ENCODE results near the gene PIP5KL1.
A peak's percentile ranks its signal among the peaks of the same experiment; 100 is the strongest.

PIP5KL1 gene

DNA sequence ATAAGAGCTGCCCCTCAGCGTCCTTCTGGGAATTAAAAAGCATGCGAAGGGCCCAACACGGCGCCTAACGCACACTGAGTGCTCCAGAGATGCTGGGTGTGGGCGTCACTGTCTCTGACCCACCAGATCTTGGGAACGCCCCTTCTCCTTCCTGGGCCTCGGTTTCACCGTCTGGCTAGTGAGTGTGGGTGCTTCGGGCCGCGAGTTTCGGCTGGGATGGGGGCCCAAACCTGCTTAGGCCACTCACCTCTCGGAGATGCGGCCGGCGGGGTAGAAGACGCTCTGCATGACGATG, 3.7 kb downstream of the PIP5KL1 start:
- Histone ChIP-seq H3K4me1 (ENCODE audit: control insufficient read depth, low read length) (peaks cover 39% of the 10 kb centered on the region), H4K20me1 (ENCODE audit: control insufficient read depth, insufficient read depth, low read depth, low read length) (no peaks in the 10 kb centered on the region; the same call in 1 of the 2 replicates), H3K79me2 (ENCODE audit: control insufficient read depth, low read length) (no peaks in the 10 kb centered on the region), H3K9me2 (replicated peaks; ENCODE audit: control insufficient read depth, low read length) (no peaks in the 10 kb centered on the region), H3K27ac (ENCODE audit: low read depth, low read length) (no peak overlapping the region), H3F3A (ENCODE audit: control insufficient read depth, insufficient read depth) (peaks cover 11% of the 10 kb centered on the region), H3K9me3 (ENCODE audit: control insufficient read depth, insufficient read depth, low read length) (no peaks in the 10 kb centered on the region), H3K4me2 (ENCODE audit: low read length) (peak overlapping the region; percentile 54), H3K36me3 (ENCODE audit: control insufficient read depth, low read length) (no peaks in the 10 kb centered on the region), H3K27me3 (ENCODE audit: control insufficient read depth, low read length) (peaks cover 65% of the 10 kb centered on the region), H3K4me3 (ENCODE audit: low read length) (peak overlapping the region; percentile 58)
- no peak for TF ChIP-seq EZH2phosphoT487 (IDR thresholded peaks at IDR 0.05; ENCODE audit: borderline replicate concordance, low read length)
- TF ChIP-seq, protein P1, sequence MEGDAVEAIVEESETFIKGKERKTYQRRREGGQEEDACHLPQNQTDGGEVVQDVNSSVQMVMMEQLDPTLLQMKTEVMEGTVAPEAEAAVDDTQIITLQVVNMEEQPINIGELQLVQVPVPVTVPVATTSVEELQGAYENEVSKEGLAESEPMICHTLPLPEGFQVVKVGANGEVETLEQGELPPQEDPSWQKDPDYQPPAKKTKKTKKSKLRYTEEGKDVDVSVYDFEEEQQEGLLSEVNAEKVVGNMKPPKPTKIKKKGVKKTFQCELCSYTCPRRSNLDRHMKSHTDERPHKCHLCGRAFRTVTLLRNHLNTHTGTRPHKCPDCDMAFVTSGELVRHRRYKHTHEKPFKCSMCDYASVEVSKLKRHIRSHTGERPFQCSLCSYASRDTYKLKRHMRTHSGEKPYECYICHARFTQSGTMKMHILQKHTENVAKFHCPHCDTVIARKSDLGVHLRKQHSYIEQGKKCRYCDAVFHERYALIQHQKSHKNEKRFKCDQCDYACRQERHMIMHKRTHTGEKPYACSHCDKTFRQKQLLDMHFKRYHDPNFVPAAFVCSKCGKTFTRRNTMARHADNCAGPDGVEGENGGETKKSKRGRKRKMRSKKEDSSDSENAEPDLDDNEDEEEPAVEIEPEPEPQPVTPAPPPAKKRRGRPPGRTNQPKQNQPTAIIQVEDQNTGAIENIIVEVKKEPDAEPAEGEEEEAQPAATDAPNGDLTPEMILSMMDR (IDR thresholded peaks at IDR 0.05; ENCODE audit: low read depth, low read length, poor library complexity, severe bottlenecking): no peak

DNA sequence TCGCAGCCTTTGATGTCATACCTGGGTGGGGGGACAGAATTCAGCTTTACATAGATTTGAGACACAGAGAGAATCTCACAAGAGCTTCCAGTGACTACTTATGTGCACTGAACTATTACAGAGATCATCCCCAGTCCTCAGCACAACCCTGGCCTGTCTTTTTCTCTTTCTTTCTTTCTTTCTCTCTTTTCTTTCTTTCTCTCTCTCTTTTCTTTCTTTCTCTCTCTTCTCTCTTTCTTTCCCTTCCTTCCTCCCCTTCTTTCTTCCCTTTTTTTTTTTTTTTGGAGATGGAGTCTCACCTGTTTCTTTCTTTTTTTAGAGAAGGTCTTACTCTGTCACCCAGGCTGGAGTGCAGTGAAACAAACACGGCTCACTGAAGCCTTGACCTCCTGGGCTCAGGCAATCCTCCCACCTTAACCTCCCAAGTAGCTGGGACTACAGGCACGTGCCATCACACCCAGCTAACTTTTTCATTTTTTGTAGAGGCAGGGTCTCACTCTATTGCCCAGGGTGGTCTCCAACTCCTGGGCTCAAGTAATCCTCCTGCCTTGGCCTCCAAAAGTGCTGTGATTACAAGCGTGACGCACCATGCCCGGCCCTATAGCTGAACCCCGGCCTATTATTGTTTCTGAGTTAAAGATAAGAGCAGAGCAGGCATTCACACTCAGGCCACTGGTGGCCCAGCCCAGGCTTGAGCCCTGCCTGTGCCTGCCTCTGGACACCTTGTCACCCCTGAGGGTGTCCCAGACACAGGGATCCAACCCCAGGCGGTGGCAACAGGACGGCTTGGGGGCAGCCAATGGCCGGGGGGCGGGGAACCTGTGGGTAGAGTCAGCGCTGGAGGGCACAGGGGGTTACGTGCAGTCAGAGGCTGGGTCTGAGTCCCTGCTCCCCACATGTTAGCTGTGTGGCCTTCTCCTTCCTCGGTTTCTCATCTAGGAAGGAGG, 4.3 kb downstream of the PIP5KL1 start:
- H3K36me3 ChIP-seq (ENCODE audit: control insufficient read depth, low read length): no peaks in the 10 kb centered on the region
- no peaks in the 10 kb centered on the region for H3K79me2 ChIP-seq (ENCODE audit: control insufficient read depth, low read length)
- H3K4me1 ChIP-seq (ENCODE audit: control insufficient read depth, low read length): peaks cover 41% of the 10 kb centered on the region
- H3K4me2 ChIP-seq (ENCODE audit: low read length): peak overlapping the region; percentile 54
- H3K4me3 ChIP-seq (ENCODE audit: low read length): peak overlapping the region; percentile 58
- TF ChIP-seq EZH2phosphoT487 (IDR thresholded peaks at IDR 0.05; ENCODE audit: borderline replicate concordance, low read length): no peak
- TF ChIP-seq, protein P1 (IDR thresholded peaks at IDR 0.05; ENCODE audit: low read depth, low read length, poor library complexity, severe bottlenecking): no peak
- H3K9me2 ChIP-seq (replicated peaks; ENCODE audit: control insufficient read depth, low read length): no peaks in the 10 kb centered on the region
- H3K9me3 ChIP-seq (ENCODE audit: control insufficient read depth, insufficient read depth, low read length): no peaks in the 10 kb centered on the region
- peaks cover 11% of the 10 kb centered on the region for H3F3A ChIP-seq (ENCODE audit: control insufficient read depth, insufficient read depth)
- H4K20me1 ChIP-seq (ENCODE audit: control insufficient read depth, insufficient read depth, low read depth, low read length): no peaks in the 10 kb centered on the region; the same call in 1 of the 2 replicates
- peaks cover 67% of the 10 kb centered on the region for H3K27me3 ChIP-seq (ENCODE audit: control insufficient read depth, low read length)
- no peak overlapping the region for H3K27ac ChIP-seq (ENCODE audit: low read depth, low read length)

DNA sequence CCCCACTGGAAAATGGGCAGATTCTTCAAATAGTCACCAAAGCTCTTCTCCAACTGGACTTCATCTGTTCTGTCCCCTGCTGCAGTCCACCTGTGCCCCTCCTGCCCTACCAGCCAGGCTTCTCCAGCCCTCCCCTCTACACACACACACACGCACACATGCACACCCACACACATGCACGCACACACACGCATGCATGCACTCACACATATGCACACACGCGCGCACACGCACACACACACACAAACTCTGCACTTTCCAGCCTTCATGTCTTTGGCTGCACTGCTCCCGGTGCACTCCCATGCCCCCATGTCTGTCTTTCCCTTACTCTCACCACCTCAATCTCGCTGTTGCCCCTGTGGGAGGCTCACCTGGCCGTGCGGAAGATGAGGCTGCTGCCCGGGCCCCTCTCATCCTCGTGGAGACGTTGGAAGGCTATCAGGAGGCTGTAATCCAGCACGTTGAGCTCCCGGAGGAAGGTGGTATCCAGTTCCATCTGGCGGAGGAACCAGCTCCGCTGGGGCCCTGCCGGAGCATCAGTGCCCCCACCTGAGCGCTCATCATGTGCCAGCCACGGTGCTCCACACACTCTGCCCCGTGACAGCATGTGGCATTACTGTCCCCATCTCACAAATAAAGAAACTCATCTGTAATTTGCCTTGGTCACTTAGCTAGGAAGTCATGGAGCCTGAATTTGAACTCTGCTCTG, 5.7 kb downstream of the PIP5KL1 start:
- no peak overlapping the region for H3K27ac ChIP-seq (ENCODE audit: low read depth, low read length)
- H3K9me2 ChIP-seq (replicated peaks; ENCODE audit: control insufficient read depth, low read length): no peaks in the 10 kb centered on the region
- H3K79me2 ChIP-seq (ENCODE audit: control insufficient read depth, low read length): no peaks in the 10 kb centered on the region
- H3K9me3 ChIP-seq (ENCODE audit: control insufficient read depth, insufficient read depth, low read length): no peaks in the 10 kb centered on the region
- no peak overlapping the region for H3K4me3 ChIP-seq (ENCODE audit: low read length)
- H3K4me1 ChIP-seq (ENCODE audit: control insufficient read depth, low read length): peaks cover 31% of the 10 kb centered on the region
- peaks cover 9% of the 10 kb centered on the region for H3F3A ChIP-seq (ENCODE audit: control insufficient read depth, insufficient read depth)
- peaks cover 62% of the 10 kb centered on the region for H3K27me3 ChIP-seq (ENCODE audit: control insufficient read depth, low read length)
- H4K20me1 ChIP-seq (ENCODE audit: control insufficient read depth, insufficient read depth, low read depth, low read length): no peaks in the 10 kb centered on the region; the same call in 1 of the 2 replicates
- no peak overlapping the region for H3K4me2 ChIP-seq (ENCODE audit: low read length)
- TF ChIP-seq, protein P1 (IDR thresholded peaks at IDR 0.05; ENCODE audit: low read depth, low read length, poor library complexity, severe bottlenecking): no peak
- no peak for TF ChIP-seq EZH2phosphoT487 (IDR thresholded peaks at IDR 0.05; ENCODE audit: borderline replicate concordance, low read length)
- no peaks in the 10 kb centered on the region for H3K36me3 ChIP-seq (ENCODE audit: control insufficient read depth, low read length)
